ENCODE measurements around the gene NUDT8.

GRCh38 chr11:67640758-67641337 lies 11.1 kb upstream of the NUDT8 start:
- TF ChIP-seq POLR2A (IDR thresholded peaks at IDR 0.05) (no peak), CTCF (IDR thresholded peaks at IDR 0.05) (no peak)

Data from adrenal gland (tissue), 5 donors.